Epithelial cell of prostate (primary cell): ENCODE results near the gene DRAP1.
"Not testable (repeated sequence)": the region's sequence is repeated elsewhere in the genome, so short reads cannot be mapped to it uniquely, and the experiment has no call there.

Source experiments
- DNase-seq: peaks from one replicate; pipeline ENCODE4 v3.0.0-alpha.2; 2011; ENCODE audit warnings: low read depth, low spot score
- H3K27ac ChIP-seq: fragments of 450-650 bp; 2 replicates; pipeline ENCODE4 v1.5.1; 2017; ENCODE audit warnings: mild to moderate bottlenecking

The DRAP1 gene

GRCh38 chr11:65922565-65922964 is 3.3 kb downstream of the DRAP1 start:
- no peak for DNase-seq
- no peak overlapping the region for H3K27ac ChIP-seq

- no peak for DNase-seq
- H3K27ac ChIP-seq: no peak overlapping the region
Measured at GRCh38 chr11:65925397-65925796, 6.2 kb downstream of the DRAP1 start.

GRCh38 chr11:65927904-65928397 is 8.7 kb downstream of the DRAP1 start:
- no peak for DNase-seq
- H3K27ac ChIP-seq: no peak overlapping the region

GRCh38 chr11:65928667-65929066 is 9.4 kb downstream of the DRAP1 start:
- no peak overlapping the region for H3K27ac ChIP-seq
- no peak for DNase-seq

- DNase-seq: no peak
- no peak overlapping the region for H3K27ac ChIP-seq
Measured at GRCh38 chr11:65931773-65932557, 12.7 kb downstream of the DRAP1 start.

- no peak overlapping the region for H3K27ac ChIP-seq
- no peak for DNase-seq
Measured at GRCh38 chr11:65932558-65932919, 13.3 kb downstream of the DRAP1 start.

- DNase-seq: no peak
Measured at GRCh38 chr11:65934014-65934413, 14.8 kb downstream of the DRAP1 start.

GRCh38 chr11:65937766-65938165 is 18.5 kb downstream of the DRAP1 start:
- DNase-seq: no peak
- no peak overlapping the region for H3K27ac ChIP-seq

More at GRCh38 chr11:65934014-65934413, 14.8 kb downstream of the DRAP1 start:
- H3K27ac ChIP-seq: no peak overlapping the region

GRCh38 chr11:65941720-65942310 is 22.6 kb downstream of the DRAP1 start:
- H3K27ac ChIP-seq: peak overlapping the region; percentile 52
- no peak for DNase-seq

GRCh38 chr11:65942531-65942930 is 23.3 kb downstream of the DRAP1 start:
- no peak for DNase-seq
- H3K27ac ChIP-seq: no peak overlapping the region

GRCh38 chr11:65944191-65944590 is 25.0 kb downstream of the DRAP1 start:
- DNase-seq: no peak
- no peak overlapping the region for H3K27ac ChIP-seq

- no peak for DNase-seq
- no peak overlapping the region for H3K27ac ChIP-seq
Measured at GRCh38 chr11:65944767-65945166, 25.5 kb downstream of the DRAP1 start.

GRCh38 chr11:65945430-65945911 is 26.2 kb downstream of the DRAP1 start, which contains the start of gene TSGA10IP:
TSS of gene TSGA10IP (plus strand) at chr11:65945480. CDS start at chr11:65945676, 196 bp downstream.
- DNase-seq: no peak
- no peak within 1 kb of the TSS for H3K27ac ChIP-seq

GRCh38 chr11:65945941-65946558 is 26.8 kb downstream of the DRAP1 start:
- DNase-seq: no peak
- no peak overlapping the region for H3K27ac ChIP-seq

- no peak for DNase-seq
- no peak overlapping the region for H3K27ac ChIP-seq
Measured at GRCh38 chr11:65946655-65947054, 27.4 kb downstream of the DRAP1 start.

GRCh38 chr11:65947133-65947532 is 27.9 kb downstream of the DRAP1 start:
- DNase-seq: no peak

GRCh38 chr11:65947603-65948125 is 28.4 kb downstream of the DRAP1 start:
- DNase-seq: no peak
- H3K27ac ChIP-seq: no peak overlapping the region

More at GRCh38 chr11:65947133-65947532, 27.9 kb downstream of the DRAP1 start:
- H3K27ac ChIP-seq: no peak overlapping the region

- DNase-seq, H3K27ac ChIP-seq: not testable (repeated sequence)
Measured at GRCh38 chr11:65950711-65951110, 31.5 kb downstream of the DRAP1 start.

GRCh38 chr11:65951641-65952040 is 32.4 kb downstream of the DRAP1 start:
- peak overlapping the region; percentile 36 for H3K27ac ChIP-seq
- DNase-seq: not testable (repeated sequence)

- H3K27ac ChIP-seq: peak overlapping the region; percentile 36
Measured at GRCh38 chr11:65952052-65952521, 32.9 kb downstream of the DRAP1 start.

GRCh38 chr11:65953471-65953870 is 34.2 kb downstream of the DRAP1 start:
- DNase-seq: no peak
- no peak overlapping the region for H3K27ac ChIP-seq

More at GRCh38 chr11:65952052-65952521, 32.9 kb downstream of the DRAP1 start:
- no peak for DNase-seq
